NCI-H1694 (cell line): ENCODE data around the gene ADGRL3.
"Not testable (repeated sequence)": the region's sequence is repeated elsewhere in the genome, so short reads cannot be mapped to it uniquely, and the experiment has no call there.

Experiments used
- DNase-seq: peaks from one replicate; lab custom pipeline; 2025; lab: John Stamatoyannopoulos, UW

The ADGRL3 gene

DNA sequence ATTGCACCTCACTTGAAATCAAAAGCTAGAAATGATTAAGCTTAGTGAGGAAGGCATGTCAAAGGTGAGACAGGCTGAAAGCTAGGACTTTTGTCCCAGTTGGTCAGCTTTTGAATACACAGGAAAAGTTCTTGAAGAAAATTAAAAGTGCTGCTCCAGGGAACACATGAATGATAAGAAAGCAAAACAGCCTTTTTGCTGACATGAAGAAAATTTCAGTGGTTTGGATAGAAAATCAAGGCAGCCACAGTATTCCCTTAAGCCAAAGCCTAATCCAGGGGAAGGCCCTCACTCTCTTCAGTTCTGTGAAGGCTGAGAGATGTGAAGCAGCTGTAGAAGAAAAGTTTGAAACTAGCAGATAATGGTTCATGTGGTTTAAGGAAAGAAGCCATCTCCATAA lies 150.8 kb downstream of the ADGRL3 start:
- DNase-seq: no peak

- no peak for DNase-seq
Measured at GRCh38 chr4:61356696-61357095, 156.6 kb downstream of the ADGRL3 start.

DNA sequence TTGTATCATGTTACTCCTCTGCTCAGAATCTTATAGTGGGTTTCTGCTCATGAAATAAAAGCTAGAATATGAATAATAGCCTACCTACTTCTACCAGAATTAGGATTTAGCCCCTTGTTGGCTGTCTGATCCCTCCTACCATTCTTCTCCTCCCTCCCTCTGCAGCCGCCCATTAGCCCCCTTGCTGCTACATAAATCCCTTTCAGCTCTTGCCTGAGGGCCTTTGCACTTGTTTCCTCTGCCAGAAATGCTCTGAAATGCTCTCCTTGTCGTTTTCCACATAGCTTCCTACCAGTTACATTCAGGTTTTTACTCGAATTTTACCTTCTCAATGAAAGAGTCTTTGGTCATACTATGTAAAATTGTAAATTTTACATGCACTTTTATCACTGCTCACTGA lies 159.2 kb downstream of the ADGRL3 start:
- no peak for DNase-seq

DNA sequence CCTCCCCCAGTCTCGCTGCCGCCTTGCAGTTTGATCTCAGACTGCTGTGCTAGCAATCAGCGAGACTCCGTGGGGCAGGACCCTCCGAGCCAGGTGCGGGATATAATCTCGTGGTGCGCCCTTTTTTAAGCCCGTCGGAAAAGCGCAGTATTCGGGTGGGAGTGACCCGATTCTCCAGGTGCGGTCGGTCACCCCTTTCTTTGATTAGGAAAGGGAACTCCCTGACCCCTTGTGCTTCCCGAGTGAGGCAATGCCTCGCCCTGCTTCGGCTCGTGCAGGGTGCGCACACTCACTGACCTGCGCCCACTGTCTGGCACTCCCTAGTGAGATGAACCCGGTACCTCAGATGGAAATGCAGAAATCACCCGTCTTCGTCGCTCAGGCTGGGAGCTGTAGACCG lies 172.7 kb downstream of the ADGRL3 start:
- DNase-seq: not testable (repeated sequence)

- no peak for DNase-seq
Measured at GRCh38 chr4:61373901-61374440, 173.8 kb downstream of the ADGRL3 start.

GRCh38 chr4:61374447-61374891 lies 174.3 kb downstream of the ADGRL3 start:
- no peak for DNase-seq

DNA sequence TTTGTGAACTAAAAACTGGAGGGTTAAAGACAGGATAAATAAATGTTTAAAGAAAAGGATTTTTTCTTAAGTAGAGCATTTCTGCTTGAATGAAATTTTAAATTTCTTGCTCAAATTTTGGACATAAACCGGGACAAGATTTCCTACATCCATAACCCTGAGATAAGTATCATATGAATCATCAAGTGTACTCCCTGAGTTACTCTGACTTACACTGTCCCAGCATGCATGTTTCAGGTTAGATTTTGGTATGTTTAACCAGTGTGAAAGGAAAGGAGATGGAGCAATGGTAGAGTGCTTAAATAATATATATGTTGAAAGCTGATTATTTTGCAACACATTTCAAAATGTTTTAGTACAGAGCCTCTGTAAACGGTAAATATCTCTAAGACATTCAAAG lies 175.2 kb downstream of the ADGRL3 start:
- DNase-seq: no peak

- no peak for DNase-seq
Measured at GRCh38 chr4:61376301-61376700, 176.2 kb downstream of the ADGRL3 start.

- DNase-seq: no peak
Measured at GRCh38 chr4:61379406-61379805, 179.3 kb downstream of the ADGRL3 start.

DNA sequence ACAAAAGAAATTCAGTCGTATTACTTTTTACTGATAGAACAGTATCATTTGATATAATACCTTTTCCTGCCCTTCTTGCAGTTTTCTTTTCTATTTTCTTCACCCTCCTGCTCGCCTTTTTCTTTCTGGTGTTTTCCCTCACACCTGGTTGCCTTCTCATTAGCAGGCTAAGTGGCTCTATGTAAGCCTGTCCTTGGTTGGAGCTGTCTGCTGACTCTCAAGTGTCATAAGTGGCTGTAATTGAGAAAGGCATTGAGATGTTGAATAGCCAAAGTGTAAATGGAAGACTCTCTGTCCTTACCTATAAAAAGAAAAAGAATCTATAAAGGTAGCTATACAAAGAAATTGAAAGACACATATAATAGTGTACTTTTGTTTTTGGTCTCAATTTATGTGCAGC lies 180.7 kb downstream of the ADGRL3 start:
- DNase-seq: no peak

- no peak for DNase-seq
Measured at GRCh38 chr4:61385256-61385655, 185.1 kb downstream of the ADGRL3 start.

DNA sequence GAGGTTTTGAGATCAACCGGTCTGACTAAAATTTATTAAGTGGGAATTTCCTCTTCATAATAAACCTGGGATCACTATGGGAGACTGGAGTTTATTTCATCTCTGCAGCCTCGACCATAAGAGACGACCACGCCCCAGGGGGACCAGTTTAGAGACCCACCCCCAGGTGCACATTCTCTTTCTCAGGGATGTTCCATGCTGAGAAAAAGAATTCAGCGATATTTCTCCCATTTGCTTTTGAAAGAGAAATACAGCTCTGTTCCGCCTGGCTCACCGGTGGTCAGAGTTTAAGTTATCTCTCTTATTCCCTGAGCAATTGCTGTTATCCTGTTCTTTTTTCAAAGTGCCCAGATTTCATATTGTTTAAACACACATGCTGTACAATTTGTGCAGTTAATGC lies 187.2 kb downstream of the ADGRL3 start:
- not testable (repeated sequence) for DNase-seq

DNA sequence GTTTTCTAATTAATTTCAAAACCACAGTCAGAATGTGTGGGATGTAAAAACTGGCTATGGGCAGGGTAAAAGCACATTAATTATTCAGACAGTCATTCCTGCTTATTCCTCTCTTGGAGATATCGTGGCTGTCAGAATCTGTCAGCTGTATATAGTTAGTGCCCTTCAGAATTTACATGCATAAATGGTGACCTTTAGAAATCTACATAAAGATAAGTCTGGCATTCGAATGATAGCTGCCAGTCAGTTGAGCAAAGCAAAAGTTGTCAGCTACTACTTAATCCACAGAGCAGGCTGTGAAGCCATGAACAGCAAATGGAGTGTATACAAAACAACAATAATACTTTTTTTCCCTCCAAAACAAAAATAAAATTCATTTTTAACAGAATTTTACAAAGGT lies 189.5 kb downstream of the ADGRL3 start:
- no peak for DNase-seq

GRCh38 chr4:61395754-61396153 lies 195.6 kb downstream of the ADGRL3 start:
- DNase-seq: no peak

DNA sequence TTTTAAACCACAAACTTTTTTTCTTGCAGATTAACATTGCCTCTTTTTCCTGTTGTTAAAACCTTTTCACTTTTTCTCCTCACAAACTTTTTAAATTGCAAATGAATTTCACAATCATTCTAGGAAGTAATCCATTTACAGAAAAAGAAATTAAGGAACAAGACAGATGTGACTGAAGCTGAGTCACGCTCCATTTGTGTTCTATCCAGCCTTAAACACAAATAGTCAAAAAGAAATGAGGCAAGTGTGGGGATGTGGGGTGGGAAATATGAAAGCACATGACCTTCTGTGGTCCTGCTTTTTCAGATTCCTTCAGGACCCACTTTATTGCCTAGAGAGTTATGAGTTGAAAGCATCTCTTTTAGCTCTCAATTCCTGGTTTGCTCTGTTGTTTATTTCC lies 197.0 kb downstream of the ADGRL3 start:
- DNase-seq: no peak

DNA sequence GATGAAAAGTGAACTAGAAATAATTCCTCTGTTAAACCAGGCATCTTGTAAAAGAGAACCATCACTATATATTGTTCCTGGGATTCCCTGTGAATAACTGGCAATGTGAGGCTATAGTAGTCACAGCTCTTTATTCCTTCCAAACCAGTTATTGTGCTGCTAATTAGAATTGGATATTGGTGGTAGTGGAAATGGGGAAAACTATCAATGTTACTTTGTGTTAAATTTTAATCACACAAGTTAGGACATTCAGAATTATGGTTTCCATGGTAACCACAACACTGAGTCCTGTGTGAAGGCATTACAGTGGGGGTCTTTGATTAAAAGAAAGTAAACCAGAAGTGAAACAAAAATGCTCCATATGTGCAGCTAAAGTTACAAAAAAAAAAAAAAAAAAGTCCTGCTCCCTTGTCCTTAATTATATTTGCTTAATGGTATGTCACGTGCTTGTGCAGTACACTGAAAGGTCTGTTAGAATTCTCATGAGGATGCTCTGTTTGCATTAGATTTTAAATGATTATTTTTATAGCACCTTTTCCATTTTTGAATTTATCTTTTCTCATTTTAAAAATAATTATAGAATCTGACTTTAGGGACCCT lies 200.4 kb downstream of the ADGRL3 start:
- DNase-seq: no peak

- no peak for DNase-seq
Measured at GRCh38 chr4:61401771-61402170, 201.6 kb downstream of the ADGRL3 start.

GRCh38 chr4:61405307-61405706 lies 205.2 kb downstream of the ADGRL3 start:
- DNase-seq: no peak

GRCh38 chr4:61406677-61407076 lies 206.6 kb downstream of the ADGRL3 start:
- DNase-seq: no peak

GRCh38 chr4:61407642-61408618 lies 207.8 kb downstream of the ADGRL3 start:
- no peak for DNase-seq

DNA sequence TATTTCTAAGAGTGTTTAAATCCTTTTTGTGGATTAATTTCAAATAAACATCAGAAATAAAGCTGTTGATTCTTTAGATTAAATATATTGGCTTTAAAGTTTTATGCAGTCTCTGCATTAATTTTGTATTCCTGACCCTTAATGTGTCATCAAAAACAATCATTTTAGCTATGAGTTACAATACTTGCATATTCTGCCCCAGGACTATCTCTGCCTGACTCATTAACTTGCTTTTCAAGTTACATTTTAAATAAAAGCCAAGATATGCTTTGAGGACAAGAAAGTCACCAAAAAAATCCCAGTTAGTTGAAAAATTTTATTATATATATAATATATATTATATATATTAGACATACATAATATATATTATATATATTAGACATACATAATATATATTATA lies 208.7 kb downstream of the ADGRL3 start:
- DNase-seq: no peak

- DNase-seq: no peak
Measured at GRCh38 chr4:61411241-61411640, 211.1 kb downstream of the ADGRL3 start.

DNA sequence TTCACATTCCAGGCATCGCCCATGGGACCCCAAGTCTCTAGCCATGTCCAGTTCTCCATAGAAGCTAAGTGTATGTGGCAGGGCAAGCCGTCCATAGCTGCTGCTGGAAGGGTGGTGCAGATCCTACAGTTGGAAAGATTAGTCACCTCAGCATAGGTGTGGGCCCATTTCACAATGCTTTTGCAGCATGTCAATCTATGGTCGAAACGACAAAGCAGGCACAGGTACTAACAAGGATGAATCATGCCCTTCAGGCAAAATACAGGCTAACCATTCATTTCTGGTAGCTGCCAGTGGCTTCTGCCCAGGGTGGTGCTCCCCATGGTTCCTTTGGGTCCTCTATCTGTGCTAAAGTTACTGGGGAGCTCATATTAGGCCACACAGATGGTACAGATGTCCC lies 225.2 kb downstream of the ADGRL3 start:
- no peak for DNase-seq
